Liver (tissue), 9 donors: Measurements from ENCODE around the gene PDE3B. TPM values are rescaled to one million over a fixed set of nuclear protein-coding genes. Genes with fewer than 3 reads are reported as not detected.

ENCODE experiments used
- DNase-seq: peaks from one replicate; pipeline ENCODE4 v3.0.0-alpha.2; 2017; ENCODE audit warnings: low spot score
- H3K27ac ChIP-seq, 2 donors: one replicate each; pipeline ENCODE4 v1.7.0; 2013; ENCODE audit warnings: inconsistent platforms in 2 of 2, low read length in 2 of 2, control low read depth in 1 of 2, low read depth in 1 of 2, mild to moderate bottlenecking in 1 of 2
- H3K27me3 ChIP-seq, 4 donors: one replicate each; pipeline versions ENCODE4 v1.6.1 to v1.7.0; 2013; ENCODE audit warnings: low read length in 3 of 4, inconsistent platforms in 1 of 4, mild to moderate bottlenecking in 1 of 4, moderate library complexity in 1 of 4; ENCODE audit not compliant: control insufficient read depth in 4 of 4, insufficient read depth in 4 of 4
- H3K36me3 ChIP-seq, 4 donors: one replicate each; pipeline versions ENCODE4 v1.6.1 to v1.7.0; 2013; ENCODE audit warnings: low read length in 3 of 4, mild to moderate bottlenecking in 3 of 4, low read depth in 1 of 4, moderate library complexity in 1 of 4; ENCODE audit not compliant: control insufficient read depth in 4 of 4, insufficient read depth in 3 of 4
- H3K4me1 ChIP-seq, 4 donors: one replicate each; pipeline versions ENCODE4 v1.6.1 to v1.7.0; 2013; ENCODE audit warnings: low read length in 3 of 4, mild to moderate bottlenecking in 3 of 4, moderate library complexity in 1 of 4; ENCODE audit not compliant: control insufficient read depth in 4 of 4, insufficient read depth in 4 of 4
- H3K4me3 ChIP-seq, 3 donors: one replicate each; pipeline versions ENCODE4 v1.6.1 to v1.7.0; 2013; ENCODE audit warnings: low read length in 3 of 3, control low read depth in 1 of 3, low read depth in 1 of 3, mild to moderate bottlenecking in 1 of 3
- H3K9ac ChIP-seq, 2 donors: one replicate each; pipeline ENCODE4 v1.7.0; 2013; ENCODE audit warnings: low read length in 2 of 2, mild to moderate bottlenecking in 2 of 2, moderate library complexity in 2 of 2, control low read depth in 1 of 2, low read depth in 1 of 2
- H3K9me3 ChIP-seq, 4 donors: one replicate each; pipeline versions ENCODE4 v1.6.1 to v1.7.0; 2013; ENCODE audit warnings: low read length in 3 of 4; ENCODE audit not compliant: control insufficient read depth in 4 of 4
- HNF4A ChIP-seq, 2 donors: conservative IDR thresholded peaks; 2 replicates each; pipeline ENCODE4 v1.6.1; 2016; ENCODE audit warnings: antibody characterized with exemption in 2 of 2, mild to moderate bottlenecking in 2 of 2
- HNF4G ChIP-seq: IDR thresholded peaks from 2 replicates; pipeline ENCODE4 v1.6.1; 2016; ENCODE audit warnings: antibody characterized with exemption
- NR2F2 ChIP-seq: IDR thresholded peaks from 2 replicates; pipeline ENCODE4 v1.6.1; 2016; ENCODE audit warnings: antibody characterized with exemption
- RAD21 ChIP-seq, 2 donors: IDR thresholded peaks; 2 replicates each; pipeline ENCODE4 v1.6.1; 2016; ENCODE audit warnings: antibody characterized with exemption in 2 of 2, mild to moderate bottlenecking in 2 of 2
- RXRA ChIP-seq, 2 donors: IDR thresholded peaks; 2 replicates each; pipeline ENCODE4 v1.6.1; 2017 to 2018; ENCODE audit warnings: antibody characterized with exemption in 2 of 2, mild to moderate bottlenecking in 1 of 2
- TAF1 ChIP-seq: conservative IDR thresholded peaks from 2 replicates; pipeline ENCODE4 v1.6.1; 2016; ENCODE audit warnings: antibody characterized with exemption, mild to moderate bottlenecking
- WGBS: extraction: QIAGEN DNeasy Blood & Tissue Kit; methylation state at CpG from one replicate; pipeline ENCODE4 v1.1.7; 2013; 5-methylcytosine and 5-hydroxymethylcytosine counted together
- polyA plus RNA-seq, 2 donors: library from polyadenylated mRNA; stranded (reverse) in 1 of 2; unstranded in 1 of 2; fragments of 200-250 nt in 1 of 2; fragments of >200 nt in 1 of 2; fragmentation: Nextera tagmentation in 1 of 2; extraction: Ambion mirVana in 1 of 2; gene quantifications; one replicate each; pipeline versions ENCODE4 v1.2.1 to v1.2.3, GENCODE V29; 2013 to 2015
- total RNA-seq, 2 donors: library from RNA; depleted of rRNA; stranded (reverse); fragments of >200 nt; gene quantifications; one replicate each; pipeline ENCODE4 v1.2.3, GENCODE V29; 2014
- TF ChIP-seq, protein P1 (sequence below): IDR thresholded peaks from 2 replicates; pipeline ENCODE4 v1.6.1; 2016; ENCODE audit warnings: antibody characterized with exemption
- TF ChIP-seq, protein P2 (sequence below): IDR thresholded peaks from 2 replicates; pipeline ENCODE4 v1.6.1; 2016; ENCODE audit warnings: antibody characterized with exemption, mild to moderate bottlenecking
- TF ChIP-seq, protein P3 (sequence below): fragments of 150-350 bp; IDR thresholded peaks from 2 replicates; pipeline ENCODE4 v1.5.1; 2017; ENCODE audit warnings: improper control_type of control experiment, low read depth, low read length; ENCODE audit not compliant: missing input control
- donor health status: healthy.
- donor health status: healthy.
- donor health status: healthy.
- donor health status: healthy.
- donor health status: healthy.

PDE3B gene
- total and polyA plus RNA-seq, 4 donors, result 11.3 to 43.1 (median 21.7) TPM

DNA sequence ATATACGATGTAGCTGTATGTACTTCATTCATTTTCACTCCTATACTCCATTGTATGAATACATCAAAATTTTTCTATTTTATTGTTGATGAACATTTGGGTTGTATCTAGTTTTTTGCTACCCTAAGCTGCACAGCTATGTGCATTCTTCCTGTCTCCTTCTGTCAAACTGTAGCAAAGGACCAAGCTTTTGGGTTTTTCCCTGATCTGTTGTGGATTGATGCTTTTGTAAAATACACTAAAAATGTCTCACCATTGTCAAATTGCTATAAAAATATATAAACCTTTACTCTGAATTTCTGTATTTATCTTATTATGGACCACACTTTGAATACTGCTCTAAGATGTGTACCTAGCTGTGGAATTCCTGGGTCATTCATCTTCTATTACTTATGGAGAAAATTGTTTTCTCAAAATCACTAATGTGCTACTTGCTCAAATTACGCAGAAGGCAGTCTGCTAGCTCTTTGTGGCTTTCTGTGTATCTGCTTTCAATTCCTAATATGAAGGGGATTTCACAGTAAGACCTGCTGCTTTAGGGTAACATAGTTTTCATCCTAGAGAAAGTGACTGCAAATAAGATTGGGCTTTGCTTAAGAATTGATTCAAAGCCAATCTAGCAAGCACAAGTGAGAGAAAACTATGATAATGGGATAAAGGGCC is 125.1 kb downstream of the PDE3B start:
- 94% methylated on average over 2 of the region's 2 CpGs for WGBS

DNA sequence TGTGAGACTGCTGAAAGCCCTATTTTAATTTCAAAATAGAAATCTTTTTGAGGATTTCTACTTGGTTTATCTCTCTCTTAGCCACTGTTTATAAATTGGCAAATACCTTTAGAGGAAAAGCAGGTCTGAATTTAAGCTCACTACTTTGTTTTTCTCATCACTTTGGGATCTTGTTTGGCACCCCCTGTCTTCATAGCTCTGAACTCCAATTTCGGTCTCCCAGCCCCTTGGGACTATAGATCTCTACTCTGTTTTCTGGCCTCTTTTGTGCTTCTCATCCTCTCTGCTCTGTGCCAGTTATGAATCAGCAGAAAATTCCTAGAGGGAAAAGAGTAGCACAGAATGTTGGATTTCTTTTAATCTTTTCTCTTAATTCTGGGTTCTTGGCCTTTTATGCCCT is 130.2 kb downstream of the PDE3B start:
- DNase-seq, result no peak
- TF ChIP-seq RAD21 (IDR thresholded peaks at IDR 0.05) (peak in 1 of 2 donors; percentile 41), RXRA (IDR thresholded peaks at IDR 0.05) (no peak)
- no peaks in the 10 kb centered on the region for H3K4me1 ChIP-seq
- H3K36me3 ChIP-seq, result no peaks in the 10 kb centered on the region
- H3K4me3 ChIP-seq, result no peak overlapping the region
- no peak overlapping the region for H3K27ac ChIP-seq
- H3K9ac ChIP-seq, result no peak overlapping the region
- no peaks in the 10 kb centered on the region for H3K9me3 ChIP-seq
- 90% methylated on average over 1 of the region's 1 CpG for WGBS
- H3K27me3 ChIP-seq, result no peaks in the 10 kb centered on the region

More for the DNA sequence above, 125.1 kb downstream of the PDE3B start:
- Histone ChIP-seq H3K36me3 (no peaks in the 10 kb centered on the region), H3K4me1 (no peaks in the 10 kb centered on the region), H3K27ac (no peak overlapping the region), H3K9me3 (no peaks in the 10 kb centered on the region), H3K9ac (no peak overlapping the region), H3K27me3 (no peaks in the 10 kb centered on the region), H3K4me3 (no peak overlapping the region)
- TF ChIP-seq, protein P1, sequence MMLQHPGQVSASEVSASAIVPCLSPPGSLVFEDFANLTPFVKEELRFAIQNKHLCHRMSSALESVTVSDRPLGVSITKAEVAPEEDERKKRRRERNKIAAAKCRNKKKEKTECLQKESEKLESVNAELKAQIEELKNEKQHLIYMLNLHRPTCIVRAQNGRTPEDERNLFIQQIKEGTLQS, result no peak
- TF ChIP-seq TAF1, result no peak
- no peak for DNase-seq

DNA sequence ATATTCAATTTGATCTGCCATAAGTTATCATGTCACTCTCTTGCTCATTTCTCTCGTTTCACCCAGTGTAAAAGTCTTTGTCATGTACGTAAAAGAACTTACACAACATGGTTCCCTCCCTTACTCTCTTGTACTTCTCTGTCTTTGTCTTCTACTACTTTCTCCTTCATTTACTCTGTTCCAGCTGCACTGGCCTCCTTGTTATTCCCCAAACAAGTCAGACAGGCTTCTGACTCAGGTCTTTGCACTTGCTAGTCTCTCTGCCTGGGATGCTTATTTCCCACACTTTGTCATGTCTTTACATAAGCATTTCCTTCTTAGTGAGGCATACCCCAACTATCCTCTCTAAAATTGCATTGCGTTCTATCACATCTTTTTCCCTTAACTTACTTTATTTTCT is 131.1 kb downstream of the PDE3B start:
- no peaks in the 10 kb centered on the region for H3K36me3 ChIP-seq
- no peaks in the 10 kb centered on the region for H3K27me3 ChIP-seq
- no peaks in the 10 kb centered on the region for H3K9me3 ChIP-seq
- TF ChIP-seq, protein P2, sequence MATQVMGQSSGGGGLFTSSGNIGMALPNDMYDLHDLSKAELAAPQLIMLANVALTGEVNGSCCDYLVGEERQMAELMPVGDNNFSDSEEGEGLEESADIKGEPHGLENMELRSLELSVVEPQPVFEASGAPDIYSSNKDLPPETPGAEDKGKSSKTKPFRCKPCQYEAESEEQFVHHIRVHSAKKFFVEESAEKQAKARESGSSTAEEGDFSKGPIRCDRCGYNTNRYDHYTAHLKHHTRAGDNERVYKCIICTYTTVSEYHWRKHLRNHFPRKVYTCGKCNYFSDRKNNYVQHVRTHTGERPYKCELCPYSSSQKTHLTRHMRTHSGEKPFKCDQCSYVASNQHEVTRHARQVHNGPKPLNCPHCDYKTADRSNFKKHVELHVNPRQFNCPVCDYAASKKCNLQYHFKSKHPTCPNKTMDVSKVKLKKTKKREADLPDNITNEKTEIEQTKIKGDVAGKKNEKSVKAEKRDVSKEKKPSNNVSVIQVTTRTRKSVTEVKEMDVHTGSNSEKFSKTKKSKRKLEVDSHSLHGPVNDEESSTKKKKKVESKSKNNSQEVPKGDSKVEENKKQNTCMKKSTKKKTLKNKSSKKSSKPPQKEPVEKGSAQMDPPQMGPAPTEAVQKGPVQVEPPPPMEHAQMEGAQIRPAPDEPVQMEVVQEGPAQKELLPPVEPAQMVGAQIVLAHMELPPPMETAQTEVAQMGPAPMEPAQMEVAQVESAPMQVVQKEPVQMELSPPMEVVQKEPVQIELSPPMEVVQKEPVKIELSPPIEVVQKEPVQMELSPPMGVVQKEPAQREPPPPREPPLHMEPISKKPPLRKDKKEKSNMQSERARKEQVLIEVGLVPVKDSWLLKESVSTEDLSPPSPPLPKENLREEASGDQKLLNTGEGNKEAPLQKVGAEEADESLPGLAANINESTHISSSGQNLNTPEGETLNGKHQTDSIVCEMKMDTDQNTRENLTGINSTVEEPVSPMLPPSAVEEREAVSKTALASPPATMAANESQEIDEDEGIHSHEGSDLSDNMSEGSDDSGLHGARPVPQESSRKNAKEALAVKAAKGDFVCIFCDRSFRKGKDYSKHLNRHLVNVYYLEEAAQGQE, result no peak
- TF ChIP-seq HNF4G (no peak), HNF4A (conservative IDR thresholded peaks at IDR 0.05) (no peak), NR2F2 (no peak)
- TF ChIP-seq, protein P3, sequence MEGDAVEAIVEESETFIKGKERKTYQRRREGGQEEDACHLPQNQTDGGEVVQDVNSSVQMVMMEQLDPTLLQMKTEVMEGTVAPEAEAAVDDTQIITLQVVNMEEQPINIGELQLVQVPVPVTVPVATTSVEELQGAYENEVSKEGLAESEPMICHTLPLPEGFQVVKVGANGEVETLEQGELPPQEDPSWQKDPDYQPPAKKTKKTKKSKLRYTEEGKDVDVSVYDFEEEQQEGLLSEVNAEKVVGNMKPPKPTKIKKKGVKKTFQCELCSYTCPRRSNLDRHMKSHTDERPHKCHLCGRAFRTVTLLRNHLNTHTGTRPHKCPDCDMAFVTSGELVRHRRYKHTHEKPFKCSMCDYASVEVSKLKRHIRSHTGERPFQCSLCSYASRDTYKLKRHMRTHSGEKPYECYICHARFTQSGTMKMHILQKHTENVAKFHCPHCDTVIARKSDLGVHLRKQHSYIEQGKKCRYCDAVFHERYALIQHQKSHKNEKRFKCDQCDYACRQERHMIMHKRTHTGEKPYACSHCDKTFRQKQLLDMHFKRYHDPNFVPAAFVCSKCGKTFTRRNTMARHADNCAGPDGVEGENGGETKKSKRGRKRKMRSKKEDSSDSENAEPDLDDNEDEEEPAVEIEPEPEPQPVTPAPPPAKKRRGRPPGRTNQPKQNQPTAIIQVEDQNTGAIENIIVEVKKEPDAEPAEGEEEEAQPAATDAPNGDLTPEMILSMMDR, result no peak
- H3K9ac ChIP-seq, result no peak overlapping the region
- H3K4me1 ChIP-seq, result no peaks in the 10 kb centered on the region
- no peak overlapping the region for H3K27ac ChIP-seq
- 95% methylated on average over 3 of the region's 3 CpGs for WGBS
- H3K4me3 ChIP-seq, result no peak overlapping the region
- no peak for DNase-seq
